ENCODE results near the gene SEMA6A. TPM values are rescaled to one million over a fixed set of nuclear protein-coding genes. Genes with fewer than 3 reads are reported as not detected.

The SEMA6A gene
- total RNA-seq, 1 donor from 2014 or later: 7.9 TPM

DNA sequence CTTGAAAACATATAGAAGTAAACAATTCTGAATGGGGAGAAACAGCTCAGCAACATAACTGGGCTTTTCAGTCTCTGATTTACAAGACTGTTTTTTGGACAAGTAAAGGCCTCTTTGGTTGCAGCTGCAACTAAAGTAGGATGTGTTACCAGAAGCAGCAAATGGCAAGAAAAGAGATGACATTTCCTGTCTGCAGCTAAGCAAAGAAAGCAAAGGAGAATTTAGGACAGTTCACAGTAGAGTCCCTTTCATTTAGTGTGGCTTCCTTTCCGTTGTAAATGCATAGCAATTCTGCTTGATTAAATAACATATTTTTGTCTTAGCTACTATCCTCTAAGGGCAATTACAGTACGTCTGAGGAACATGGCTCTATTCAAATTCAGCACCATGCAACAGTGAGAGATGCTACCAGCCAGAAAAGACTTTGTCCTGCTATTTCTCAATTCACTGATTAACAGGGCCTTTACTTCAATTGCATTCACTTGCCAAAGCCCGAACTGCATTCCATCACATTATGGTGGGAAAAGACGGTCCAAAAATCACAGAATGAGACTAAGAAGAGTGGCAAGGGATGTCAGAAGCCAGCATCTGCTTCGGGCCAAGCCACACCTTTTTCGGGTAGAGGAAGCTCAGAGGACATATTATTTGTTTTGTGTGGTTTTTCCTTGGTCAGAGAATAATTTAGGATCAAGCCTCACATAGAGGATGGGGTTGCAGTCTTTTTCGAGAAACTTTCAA, 107.7 kb downstream of the SEMA6A start:
- DNase-seq (ENCODE audit: low spot score) (no peak), ATAC-seq (no peak)

DNA sequence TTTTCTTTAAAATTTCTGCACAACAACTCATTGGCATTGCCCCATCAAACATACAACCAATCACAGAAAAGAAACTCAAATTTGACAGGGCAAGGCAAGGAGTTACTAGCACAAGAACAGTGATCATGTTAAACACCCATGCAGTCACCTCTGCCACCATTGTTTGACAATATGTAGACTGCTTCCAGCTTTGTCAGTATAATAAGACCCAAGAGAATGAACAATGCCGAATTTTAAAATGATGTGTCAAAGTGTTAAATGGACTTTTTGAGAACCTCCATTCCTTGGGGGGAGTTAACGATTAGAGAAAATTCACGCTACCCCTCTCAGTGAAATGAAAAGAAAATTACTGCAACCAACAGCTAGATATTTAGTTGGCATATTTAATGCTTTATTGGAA, 109.2 kb downstream of the SEMA6A start:
- DNase-seq (ENCODE audit: low spot score) (no peak), ATAC-seq (no peak)

DNA sequence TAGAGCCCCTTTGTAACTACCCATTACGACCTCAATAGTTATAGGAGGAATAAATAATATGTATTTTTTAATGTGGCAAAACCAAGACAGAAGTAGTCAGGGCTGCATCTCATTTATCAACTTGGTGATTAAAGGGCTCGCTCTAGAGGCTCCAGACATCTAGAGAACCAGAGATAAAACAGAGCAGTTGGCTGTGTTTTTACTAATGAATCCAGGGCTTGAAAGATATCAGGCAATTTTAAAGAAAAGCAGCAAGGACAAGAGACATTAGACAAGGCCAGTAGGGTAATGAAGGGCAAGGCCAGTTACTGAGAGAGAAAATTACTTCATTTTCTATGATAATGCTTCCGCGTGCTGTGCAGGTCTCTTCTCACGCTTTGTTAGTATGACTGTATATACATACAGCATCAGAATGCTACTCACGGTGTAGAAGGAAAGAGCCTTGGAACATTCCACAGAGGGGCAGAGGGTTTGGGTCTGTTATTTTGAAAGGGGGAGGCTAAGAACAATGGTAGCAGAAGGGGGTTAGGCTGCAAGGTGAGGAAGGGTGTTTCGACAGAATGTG, 110.4 kb downstream of the SEMA6A start:
- ATAC-seq (no peak), DNase-seq (ENCODE audit: low spot score) (no peak)

DNA sequence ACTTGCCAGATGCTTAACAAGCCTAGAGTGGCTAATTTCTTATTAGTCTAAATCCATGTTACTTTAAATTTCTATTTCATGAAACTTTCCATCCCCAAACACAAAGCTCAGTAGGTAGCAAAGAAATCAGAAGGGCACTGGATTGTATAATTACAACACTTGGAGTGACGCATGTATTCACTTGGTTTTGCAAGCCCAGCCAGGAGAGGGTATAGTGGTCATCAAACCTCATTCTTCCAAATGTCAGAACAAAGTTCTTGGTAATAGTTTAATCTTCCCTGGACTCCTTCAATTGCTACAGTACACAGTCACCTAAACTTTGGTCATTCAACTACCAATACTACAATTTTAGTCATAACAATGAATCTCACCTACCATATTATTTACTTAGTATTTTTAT, 112.1 kb downstream of the SEMA6A start:
- ATAC-seq (no peak), DNase-seq (ENCODE audit: low spot score) (no peak)

DNA sequence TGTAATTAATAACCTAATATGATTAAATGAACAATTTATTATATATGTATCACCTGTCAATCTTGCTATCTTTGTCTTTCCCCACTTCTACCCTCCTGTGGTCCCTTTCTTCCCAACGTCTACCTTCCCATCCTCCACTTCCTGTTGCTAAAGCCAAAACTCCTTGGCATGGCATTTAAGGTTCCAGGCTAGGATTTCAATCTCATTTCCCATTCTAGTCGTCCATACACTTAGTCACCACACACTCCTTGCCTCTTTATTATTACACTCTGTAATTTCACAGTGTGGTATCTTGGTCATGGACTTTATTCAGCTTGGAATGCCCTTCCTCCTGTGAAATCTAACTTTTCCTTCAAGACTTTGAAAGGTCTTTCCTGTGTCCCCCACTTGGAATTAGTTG, 115.3 kb downstream of the SEMA6A start:
- DNase-seq (ENCODE audit: low spot score): no peak

DNA sequence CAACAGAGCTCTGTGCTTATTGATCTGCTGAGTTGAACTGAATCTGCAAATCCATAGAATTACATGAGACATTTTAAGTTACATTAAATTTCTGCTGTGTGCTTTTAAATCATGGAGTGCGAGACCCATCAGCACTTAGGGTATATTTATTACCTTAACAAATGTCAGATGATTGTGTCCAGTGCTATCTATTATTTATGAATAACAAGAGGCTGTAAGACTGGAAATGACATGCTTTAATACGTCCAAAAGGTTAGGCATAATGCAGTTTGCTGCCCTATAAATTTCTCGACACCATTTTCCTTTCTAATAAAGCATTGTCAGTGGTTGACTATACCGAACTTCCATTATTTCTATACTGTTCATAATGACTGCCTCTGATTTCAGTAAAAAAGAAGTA, 117.6 kb downstream of the SEMA6A start:
- DNase-seq (ENCODE audit: low spot score): no peak
- no peak for ATAC-seq

More for the DNA sequence above, 115.3 kb downstream of the SEMA6A start:
- ATAC-seq: no peak

DNA sequence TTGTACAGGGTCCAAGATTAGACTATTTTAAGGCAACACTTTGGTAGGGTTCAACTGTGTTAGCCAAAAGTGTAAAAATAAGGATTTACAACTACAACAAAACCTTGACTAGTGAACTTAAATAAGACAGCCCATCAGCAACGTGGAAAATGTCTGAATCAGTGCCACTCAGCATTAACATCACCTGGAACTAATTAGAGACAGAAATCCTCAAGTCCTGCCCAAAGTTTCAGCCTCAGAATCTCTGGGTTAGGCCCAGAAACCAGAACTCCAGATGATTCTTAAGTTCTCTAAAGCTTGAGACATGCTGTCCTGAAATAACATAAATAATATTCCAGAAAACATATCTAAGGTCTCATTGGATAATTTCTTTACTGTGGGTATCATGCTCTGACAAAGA, 118.6 kb downstream of the SEMA6A start:
- DNase-seq (ENCODE audit: low spot score) (no peak), ATAC-seq (no peak)

DNA sequence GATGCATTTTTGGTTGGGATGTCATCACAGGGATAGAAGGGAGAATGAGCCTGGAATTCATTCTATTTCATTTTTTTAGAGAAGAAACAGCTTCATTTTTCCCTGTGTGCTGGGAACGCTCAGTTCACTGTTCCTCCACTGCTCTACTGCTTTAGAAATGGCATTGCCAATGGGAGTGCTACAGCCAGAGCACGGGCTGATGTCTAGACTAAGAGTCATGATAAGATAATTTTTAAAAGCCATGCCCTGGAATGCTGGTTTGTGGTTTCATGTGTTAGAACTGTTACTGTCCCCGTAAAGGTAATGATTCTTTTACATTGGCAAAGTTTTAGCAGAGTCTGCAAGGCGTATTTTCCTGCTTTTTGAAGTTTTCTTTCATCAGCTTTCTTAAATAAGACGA, 119.6 kb downstream of the SEMA6A start:
- no peak for ATAC-seq

DNA sequence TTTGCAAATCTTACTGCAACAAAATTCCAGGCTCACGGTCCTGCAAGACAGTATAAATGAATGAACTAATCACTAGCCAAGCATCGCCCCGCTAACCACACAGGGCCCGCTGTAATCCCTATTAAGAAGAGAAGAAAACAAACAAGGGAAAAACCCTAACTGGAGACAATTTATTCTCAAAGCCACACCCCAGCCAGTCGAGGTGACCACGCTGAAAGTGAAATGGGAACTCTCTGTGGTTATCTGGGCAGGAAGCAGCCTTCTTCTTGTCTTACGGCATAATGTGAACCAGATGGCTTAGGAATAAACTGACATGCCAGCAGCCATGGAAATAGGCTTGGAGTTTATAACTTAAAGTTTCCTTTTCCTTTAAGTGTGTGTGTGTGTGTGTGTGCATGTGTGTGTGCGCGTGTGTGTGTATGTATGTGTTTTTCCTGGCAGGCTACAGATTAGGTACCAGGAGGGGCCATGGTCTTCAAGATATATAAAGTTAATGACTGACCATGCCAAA, 120.2 kb downstream of the SEMA6A start:
- DNase-seq (ENCODE audit: low spot score) (no peak), ATAC-seq (peak; percentile 55)

More for the DNA sequence above, 119.6 kb downstream of the SEMA6A start:
- DNase-seq (ENCODE audit: low spot score): no peak

DNA sequence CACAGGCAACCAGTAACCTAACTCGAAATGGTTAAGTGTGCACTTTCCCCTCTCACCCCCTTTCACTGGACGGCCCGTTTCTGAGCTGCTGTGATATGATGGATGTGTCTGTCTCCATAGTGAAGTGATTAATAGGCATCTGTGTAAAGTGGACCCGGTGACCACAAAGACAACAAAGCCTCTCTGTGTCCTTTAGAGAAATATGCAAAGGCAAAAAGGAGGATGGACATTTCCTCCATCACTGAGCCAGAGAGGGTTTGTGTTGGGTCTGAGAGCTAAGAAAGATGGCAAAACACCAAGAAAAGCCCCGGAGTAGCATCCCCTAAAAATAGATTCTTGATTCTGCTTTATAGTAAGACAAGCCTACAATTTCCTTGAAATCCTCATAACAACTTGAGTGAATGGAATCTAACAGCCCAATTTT, 120.6 kb downstream of the SEMA6A start:
- no peak for ATAC-seq
- DNase-seq (ENCODE audit: low spot score): no peak

DNA sequence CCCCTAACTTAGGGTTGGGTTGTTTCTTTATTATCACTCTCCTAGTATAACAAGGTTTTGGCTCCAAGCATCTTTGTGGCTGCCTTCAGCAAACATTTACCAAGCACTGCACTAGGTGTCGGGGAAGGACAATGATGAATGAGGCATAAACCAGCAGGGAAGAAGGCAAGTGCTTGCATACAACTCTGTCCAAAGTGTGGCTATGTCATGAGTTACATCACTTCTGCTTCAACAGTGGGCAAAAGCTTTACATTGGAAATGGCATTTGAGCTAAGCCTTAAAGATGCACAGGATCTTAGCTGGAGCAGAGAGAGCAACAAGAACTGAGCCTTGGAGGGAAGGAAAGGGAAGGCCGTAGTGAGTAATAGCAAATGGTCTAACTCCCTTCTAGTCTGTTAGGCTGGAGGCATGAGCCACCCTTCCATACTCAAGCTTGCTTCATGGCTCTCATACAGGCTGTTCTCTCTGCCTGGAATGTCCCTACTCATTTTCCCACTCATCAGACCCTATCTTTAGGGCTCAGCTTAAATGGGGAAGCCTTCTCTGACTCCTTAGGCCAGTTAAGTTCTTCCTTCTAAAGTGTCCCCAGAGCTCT, 121.8 kb downstream of the SEMA6A start:
- no peak for ATAC-seq
- no peak for DNase-seq (ENCODE audit: low spot score)

DNA sequence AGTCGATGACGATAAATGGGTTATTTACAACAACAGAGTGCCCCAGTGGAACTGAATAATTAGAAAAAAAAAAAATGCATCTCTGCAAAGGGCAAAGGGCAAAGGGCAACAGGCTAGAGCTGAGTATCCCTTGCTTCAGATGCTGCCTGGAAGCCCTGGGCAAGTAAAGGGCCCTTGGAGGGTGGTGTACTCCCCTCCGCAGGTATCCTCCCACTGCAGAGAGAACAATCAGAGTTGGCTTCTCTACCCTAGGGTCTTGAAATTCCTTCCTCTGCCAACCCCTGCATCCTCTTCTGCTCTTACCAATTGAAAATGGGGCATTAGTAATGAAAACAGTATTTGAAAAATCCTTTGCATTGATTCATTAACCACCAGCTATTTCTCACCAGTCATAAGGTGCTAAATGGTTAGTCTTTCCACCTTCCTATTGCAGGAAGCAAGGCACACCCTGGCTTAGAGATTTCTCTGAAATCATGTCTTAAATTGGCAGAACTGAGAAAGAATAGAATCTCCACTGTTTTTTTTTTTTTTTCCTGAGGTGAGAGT, 122.6 kb downstream of the SEMA6A start:
- ATAC-seq (no peak), DNase-seq (ENCODE audit: low spot score) (no peak)

DNA sequence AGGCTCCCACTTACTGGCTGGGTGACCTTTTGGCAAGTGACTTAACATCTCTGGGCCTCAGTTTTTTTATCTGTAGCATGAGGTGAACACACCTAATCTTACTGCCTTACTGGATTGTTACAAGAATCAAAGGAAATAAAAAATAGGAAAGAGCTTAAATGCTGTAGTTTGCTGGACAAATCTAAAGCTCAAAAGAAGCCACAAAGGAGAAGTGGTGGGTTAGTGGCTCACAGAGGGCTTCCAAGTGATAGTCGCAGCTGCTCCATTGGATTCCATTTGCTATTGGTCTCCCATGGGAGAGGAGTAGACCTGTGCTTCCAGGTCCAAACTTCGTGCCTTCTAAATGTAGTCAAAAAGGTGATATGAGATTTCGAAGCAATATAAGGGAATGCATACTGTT, 123.6 kb downstream of the SEMA6A start:
- no peak for DNase-seq (ENCODE audit: low spot score)
- no peak for ATAC-seq

DNA sequence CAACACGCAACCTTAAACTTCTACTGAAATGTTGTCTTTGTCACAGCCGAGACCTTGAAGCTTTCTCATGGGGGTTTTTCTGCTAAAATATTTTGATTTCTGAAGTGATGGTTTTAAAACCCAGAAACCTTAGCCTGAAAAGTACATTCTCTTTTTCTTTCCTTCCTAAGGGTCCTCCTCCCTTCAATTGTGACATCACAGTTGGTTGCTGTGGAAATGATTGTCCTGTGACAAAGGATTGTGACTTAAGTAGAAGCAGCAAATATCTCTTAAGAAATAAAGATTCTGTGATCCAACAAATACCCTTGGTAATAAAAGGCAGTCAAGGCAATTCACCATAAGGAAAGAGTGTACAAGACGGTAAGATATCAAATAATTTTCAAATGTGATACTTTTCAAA, 125.2 kb downstream of the SEMA6A start:
- no peak for DNase-seq (ENCODE audit: low spot score)
- ATAC-seq: no peak

DNA sequence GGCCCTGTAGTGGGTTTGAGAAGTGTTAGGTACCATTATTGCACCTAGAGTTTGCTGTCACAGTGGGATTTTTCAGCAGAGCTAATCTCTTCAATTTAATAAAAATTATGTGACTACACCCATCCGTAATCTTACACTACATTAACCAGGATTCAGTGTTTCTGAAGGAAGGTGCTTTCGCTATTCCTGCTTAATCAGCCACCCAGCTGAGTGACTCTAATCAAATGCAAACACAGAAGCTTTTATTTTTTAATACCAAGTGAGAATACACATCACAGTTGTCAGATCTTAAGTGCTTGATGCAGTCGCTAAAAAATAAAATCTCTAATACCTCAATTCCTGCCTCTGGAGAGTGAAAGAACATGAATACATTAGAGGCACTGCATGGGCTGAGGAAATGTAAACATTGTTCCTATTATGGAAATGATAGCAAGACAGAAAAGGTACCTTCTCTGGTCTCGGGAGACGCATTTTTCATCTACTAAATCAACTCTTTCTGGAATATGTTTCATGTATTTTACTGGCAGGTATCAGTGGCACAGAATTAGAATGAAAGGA, 125.7 kb downstream of the SEMA6A start:
- ATAC-seq: no peak

DNA sequence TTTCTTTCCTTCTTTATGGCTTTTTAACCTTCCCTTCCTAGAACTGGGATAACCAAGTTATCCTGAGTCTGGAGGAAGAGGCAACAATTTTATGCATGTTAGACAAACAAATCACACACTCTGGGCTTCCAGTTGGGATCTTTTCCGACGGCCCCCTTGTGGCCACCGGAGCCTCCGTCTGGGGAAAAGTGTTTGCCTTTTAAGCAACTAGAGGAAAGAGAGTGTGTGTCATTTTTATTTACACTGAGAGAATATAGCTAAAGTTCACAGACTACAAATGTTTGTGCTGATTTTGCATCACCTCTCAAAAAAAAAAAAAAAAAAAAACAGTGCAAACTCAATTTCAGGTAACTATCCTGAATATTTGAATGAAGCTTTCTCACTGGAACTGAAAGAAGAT, 126.2 kb downstream of the SEMA6A start:
- ATAC-seq: no peak

More for the DNA sequence above, 125.7 kb downstream of the SEMA6A start:
- DNase-seq (ENCODE audit: low spot score): no peak

DNA sequence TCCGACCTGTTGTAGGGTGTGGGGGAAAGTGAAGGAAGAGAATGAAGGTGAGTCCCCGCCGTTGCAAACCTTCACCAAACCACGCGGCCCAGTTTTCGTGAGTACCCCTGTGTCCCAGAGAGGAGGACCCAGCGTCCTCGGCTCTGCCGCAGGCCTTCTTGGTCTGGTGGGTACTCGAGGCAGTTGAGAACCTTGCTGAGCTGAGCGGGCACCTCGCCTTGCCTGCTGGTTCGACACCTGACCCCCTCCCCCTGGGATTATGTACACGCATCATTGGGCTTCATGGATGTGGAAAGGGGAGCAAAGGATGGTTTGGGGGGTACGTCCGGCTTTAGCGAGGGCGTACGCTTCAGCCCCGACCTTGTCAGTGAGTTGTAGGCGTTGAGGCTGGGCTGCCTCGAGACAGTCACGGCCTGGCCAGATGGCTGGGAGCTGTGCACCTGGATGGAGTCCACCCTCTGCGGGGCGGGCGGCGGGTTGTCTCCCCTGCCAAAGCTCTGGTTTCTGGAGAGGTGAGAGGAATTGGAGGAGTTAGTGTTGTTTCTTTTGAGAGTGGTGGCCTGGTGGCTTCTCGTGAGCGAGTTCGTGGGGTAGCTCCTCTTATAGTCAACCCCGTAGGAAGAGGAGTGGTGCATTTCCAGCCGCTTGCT, 128.1 kb downstream of the SEMA6A start:
- ATAC-seq (no peak), DNase-seq (ENCODE audit: low spot score) (no peak)

More for the DNA sequence above, 126.2 kb downstream of the SEMA6A start:
- DNase-seq (ENCODE audit: low spot score): no peak

DNA sequence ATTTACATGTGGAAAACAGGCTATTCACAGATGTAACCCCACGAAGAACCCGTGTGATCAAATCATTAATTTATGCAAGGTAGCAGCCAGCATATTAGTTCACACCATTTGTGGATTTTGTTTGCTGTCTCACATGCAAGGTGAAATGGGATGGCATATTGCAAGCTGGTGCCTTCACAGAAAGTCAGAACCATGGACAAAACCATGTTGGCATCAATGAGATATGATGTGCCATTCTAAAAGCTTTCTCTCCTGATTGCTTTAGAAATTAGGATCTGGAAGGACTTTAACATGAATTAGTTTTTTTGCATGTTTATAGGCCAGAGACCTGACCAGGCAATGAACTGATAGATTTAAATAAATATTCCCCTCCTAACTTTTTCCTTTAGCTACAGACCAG, 129.3 kb downstream of the SEMA6A start:
- ATAC-seq (no peak), DNase-seq (ENCODE audit: low spot score) (no peak)

DNA sequence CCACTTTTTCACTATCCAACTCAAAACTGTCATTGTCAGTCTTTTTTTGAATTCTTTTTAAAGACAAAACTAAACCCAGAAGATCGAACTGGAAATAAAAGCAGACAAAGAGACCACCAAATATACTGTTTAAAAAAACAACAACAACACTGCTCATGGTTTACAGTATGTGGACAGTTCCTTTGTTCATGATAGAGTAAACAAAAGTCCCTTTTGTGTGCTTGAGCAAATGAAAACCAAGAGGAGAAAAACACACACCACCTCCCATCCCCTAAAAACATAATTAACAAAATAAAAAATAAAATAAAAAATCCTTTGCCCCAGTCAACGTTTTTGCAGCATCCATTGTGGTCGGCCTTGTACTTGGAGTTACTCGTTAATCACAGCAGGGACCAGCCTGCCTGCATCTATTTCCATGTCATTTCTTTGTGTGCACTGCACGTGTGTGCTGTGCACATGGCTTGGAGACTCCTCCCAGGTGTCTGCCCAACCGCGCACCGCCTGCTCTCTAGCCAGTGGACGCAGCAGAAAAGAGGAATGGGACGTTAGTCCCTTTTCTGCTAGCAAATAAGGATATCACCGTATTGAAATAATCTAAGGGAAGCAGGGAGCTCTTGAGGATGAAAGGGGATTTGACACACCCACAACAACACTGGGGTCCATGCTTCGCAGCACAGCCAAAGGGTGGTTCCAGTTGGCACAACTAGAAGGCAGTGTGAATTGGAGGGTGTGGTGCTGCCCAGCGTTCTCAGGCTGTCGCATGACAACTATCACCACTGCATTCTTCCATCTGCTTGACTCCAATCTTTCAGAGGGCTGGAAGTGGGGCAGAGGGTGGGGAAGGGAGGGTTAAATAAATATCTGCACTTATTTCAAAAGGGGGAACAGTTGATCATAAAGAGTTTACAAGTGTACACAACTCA, 130.0 kb downstream of the SEMA6A start:
- ATAC-seq: no peak
- DNase-seq (ENCODE audit: low spot score): no peak

All from left lobe of liver (tissue), 2 donors.